HG02938 (cell line): Measurements from ENCODE around the gene CIRBP.

Experiments
- ATAC-seq: cut with Tn5 transposase; IDR thresholded peaks from one replicate; pipeline ENCODE4 v1.9.1; 2021; ENCODE audit warnings: mild to moderate bottlenecking, moderate library complexity; ENCODE audit not compliant: unreplicated experiment

The CIRBP gene

GRCh38 chr19:1269065-1269477 lies at the start of gene CIRBP:
Gene CIRBP, plus strand, starts transcription at chr19:1269332. Its CDS starts 1,602 bp downstream, at chr19:1270934.
- peak; percentile 45 for ATAC-seq

DNA sequence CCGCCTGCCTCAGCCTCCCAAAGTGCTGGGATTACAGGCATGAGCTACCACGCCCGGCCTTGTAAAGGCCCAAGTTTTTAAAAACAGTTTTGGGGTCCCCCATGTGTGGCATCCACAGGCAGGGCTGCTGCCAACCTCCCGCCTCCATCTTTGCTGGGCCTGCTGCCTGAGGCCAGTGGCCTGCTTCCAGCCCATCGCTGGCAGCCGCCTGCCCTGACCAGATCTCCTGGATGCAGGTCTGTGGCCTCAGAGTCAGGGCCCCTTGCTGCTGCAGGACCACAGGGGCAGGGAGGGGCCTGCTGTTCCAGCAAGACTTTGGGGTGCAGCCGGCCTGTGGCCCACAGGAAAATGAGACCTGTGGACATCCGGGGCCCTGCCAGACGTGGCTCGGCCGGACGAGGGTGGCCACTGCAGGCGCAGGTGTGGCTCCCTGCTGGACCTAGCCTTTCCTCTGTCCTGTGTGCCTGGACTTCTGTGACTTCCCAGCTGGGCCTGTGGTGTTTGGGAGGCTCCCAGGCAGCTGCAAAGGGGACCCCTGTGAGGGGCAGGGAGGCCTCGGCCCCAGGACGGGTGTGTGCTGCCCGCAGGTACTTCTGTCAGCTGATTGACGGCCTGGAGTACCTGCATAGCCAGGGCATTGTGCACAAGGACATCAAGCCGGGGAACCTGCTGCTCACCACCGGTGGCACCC lies 49.2 kb upstream of the CIRBP start:
- no peak for ATAC-seq

DNA sequence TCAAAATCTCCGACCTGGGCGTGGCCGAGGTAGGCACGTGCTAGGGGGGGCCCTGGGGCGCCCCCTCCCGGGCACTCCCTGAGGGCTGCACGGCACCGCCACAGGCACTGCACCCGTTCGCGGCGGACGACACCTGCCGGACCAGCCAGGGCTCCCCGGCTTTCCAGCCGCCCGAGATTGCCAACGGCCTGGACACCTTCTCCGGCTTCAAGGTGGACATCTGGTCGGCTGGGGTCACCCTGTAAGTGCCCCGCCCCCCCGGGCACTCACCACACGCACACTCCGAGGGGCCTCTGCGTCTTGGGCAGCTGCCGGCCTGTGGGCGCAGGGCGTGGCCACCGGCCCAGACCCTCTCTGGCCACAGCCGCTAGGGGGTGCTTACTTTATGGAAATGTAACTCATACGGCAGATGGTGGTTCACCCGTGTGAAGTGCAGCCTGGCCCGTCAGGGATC lies 48.6 kb upstream of the CIRBP start:
- no peak for ATAC-seq

DNA sequence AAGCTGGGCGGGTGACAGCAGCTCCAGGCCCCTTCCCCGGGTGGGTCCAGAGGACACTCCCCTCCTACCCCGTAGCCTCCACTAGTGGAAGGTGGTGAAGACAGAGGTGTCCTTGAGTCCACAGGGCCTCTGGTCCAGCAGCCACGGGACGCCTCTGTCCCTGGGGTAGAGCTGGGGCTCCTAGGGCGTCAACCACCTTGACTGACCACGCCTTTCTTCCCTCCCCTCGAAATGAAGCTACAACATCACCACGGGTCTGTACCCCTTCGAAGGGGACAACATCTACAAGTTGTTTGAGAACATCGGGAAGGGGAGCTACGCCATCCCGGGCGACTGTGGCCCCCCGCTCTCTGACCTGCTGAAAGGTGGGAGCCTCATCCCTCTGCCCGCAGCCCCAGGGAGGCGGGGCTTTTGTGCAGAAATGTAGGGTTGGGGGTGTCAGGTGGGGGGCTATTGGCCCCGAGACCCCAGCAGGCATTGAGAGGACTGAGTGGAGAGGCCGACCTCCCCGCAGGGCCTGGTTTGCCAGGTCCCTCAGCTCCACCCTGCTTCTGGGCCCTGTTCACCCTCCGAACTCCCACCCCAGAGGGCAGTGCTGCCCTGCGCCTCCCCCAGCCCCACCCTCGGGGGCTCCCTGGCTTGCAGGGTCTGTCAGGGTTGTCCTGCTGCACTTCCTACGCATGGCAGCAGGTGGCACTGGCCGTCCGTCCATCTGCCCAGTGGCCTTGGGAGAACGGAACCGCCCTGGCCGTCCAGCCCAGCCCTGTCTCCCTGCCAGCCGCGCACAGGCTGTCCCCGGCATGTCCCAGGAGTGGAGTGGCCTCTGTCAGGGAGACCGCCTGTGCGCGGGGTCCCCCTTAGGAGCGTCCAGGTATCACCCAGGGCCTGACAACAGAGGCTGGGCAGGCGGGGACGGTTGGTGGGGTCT lies 47.9 kb upstream of the CIRBP start:
- ATAC-seq, result no peak

- no peak for ATAC-seq
Observed at GRCh38 chr19:1221904-1222255, 47.3 kb upstream of the CIRBP start.

GRCh38 chr19:1222394-1222793 lies 46.7 kb upstream of the CIRBP start:
- ATAC-seq, result no peak

DNA sequence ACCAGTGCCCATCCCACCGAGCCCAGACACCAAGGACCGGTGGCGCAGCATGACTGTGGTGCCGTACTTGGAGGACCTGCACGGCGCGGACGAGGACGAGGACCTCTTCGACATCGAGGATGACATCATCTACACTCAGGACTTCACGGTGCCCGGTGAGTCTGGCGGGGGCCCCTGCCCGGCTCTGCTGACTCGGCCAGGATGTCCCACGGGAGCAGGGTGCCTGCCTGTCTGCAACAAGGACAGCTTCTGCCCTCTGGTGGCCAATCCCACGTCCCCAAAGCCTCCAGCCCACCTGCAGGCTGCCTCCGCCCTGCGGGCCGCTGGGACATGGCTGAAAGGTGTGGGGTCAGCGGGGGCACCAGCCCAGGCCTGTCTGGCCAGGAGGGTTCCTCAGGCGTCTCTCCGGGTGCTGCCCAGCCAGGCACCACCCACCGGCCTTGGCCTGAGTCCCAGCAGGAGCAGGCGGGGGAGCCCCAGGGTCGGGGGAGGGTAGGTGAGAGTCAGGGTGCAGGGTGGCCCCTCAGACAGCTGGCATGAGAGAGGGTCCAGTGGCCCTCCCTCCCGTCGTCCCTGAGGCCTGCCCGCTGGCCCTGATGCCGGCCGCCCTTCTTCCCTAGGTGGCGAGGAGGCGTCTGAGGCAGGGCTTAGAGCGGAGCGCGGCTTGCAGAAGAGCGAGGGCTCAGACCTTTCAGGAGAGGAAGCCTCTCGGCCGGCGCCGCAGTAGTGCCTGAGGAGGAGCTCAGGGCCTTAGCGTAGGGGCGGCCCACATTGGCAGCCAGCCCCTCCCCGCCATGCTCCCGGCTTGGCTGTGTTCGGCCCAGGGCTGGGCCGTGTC lies 45.9 kb upstream of the CIRBP start:
- ATAC-seq, result no peak

DNA sequence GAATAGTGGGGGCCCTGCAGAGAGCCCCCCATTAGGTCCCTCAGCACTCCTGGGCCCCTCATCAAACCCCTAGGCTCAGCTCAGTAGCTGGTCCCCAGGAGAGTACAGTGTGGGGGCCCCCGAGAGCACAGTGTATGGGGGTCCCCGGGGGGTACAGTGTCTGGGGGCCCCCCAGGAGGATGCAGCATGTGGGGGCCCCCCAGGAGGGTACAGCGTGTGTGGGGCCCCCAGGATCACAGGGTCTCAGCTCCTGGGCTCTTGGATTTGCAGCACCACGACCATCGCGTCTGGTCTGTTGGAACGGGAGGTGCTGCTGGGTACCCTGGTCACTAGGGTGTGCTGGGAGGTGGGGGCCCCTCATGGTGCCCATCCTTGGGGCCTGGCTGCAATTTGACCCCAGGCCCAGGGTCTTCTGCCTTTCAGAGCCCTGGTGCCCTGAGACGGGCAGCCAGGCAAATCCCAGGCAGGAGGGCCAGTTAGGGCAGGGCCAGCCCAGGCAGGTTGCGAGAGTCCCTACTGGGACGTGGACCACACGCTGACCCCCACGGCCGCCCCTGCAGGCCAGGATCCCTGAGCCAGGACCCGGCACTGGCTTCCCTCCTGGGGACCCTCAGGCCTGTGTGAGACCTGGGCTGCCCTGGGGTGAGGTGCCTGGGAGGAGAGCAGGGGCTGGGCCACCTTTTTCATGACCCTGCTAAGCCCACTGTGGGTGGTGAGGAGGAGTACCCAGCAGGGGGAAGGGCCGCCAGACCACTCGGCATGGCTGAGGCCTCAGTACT lies 44.9 kb upstream of the CIRBP start:
- no peak for ATAC-seq

GRCh38 chr19:1224847-1225246 lies 44.3 kb upstream of the CIRBP start:
- ATAC-seq, result no peak

- ATAC-seq, result no peak
Observed at GRCh38 chr19:1225440-1226226, 43.5 kb upstream of the CIRBP start.

DNA sequence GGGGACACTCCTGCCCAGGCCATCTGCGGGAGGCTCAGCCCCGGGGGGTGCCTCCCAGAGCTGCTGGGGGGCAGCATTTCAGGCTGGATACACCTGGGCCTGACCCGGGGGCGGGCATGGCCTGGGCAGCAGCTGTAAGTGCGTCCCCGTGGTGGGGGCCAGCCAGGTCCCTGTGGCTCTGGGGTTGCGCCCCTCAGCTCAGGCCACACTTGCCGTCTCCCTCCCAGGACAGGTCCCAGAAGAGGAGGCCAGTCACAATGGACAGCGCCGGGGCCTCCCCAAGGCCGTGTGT lies 43.0 kb upstream of the CIRBP start:
- ATAC-seq, result no peak

GRCh38 chr19:1226522-1227303 lies 42.4 kb upstream of the CIRBP start:
- ATAC-seq, result no peak

DNA sequence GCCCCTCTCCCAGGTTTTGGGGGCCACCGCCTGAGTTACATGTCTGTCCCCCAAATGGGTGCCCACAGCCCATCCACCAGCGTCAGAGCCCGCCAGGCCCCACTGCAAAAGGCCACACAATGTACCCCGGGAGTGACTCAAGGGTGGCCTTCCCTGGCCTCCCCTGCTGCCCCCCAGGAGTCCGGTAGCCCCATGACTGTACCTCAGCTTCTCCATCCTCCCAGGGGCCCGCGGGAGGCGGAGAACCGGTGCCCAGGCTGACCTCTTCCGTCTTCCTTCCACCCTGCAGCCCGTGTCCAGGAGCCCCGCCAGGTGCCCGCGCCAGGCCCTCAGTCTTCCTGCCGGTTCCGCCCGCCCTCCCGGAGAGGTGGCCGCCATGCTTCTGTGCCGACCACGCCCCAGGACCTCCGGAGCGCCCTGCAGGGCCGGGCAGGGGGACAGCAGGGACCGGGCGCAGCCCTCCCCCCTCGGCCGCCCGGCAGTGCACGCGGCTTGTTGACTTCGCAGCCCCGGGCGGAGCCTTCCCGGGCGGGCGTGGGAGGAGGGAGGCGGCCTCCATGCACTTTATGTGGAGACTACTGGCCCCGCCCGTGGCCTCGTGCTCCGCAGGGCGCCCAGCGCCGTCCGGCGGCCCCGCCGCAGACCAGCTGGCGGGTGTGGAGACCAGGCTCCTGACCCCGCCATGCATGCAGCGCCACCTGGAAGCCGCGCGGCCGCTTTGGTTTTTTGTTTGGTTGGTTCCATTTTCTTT lies 41.7 kb upstream of the CIRBP start:
- ATAC-seq, result no peak

- ATAC-seq, result no peak
Observed at GRCh38 chr19:1228161-1228957, 40.8 kb upstream of the CIRBP start.

DNA sequence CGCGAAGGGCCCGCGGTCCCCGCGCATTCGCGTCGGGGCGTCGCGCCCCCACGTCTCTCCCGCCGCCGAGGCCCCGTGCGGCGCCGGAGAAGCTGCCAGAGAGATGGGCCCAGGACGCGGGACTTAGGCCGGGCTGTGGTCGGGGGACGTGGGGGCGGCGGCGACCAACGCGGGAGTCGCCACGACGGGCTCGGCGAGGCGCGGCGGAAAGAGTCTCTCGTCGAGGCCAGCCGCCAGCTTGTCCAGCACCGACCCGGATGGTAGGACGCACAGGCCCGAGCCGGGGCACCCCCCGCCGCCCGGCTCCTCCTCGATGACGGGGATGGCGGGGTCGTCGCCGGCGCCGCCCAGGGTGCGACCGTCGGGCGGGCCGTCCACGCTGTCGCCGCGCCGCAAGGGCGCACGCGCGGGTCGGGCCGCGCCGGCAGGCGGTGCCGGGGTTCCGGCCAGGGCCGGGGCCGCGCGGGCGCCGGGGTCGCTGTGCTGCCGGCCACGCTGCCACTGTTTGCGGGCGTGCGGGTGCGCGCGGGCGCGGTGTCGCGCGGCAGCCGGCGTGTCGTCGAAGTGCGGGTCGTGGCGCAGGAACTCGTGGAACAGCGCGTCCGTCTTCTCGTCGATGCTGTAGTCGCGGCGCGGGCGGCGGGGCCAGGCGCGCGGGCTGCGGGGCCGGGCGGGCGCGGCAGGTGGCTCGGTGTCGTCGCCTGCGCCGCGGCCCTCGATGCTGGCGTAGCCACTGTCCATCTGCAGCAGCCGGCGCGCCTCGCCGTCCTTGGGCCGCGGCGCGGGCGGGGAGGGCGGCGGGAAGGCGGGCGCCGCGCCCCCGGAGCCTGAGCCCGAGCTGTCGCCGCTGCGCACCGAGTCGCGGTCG lies 39.8 kb upstream of the CIRBP start:
- no peak for ATAC-seq

- ATAC-seq, result no peak
Observed at GRCh38 chr19:1229924-1230782, 39.0 kb upstream of the CIRBP start.
